Stimulated activated CD8-positive, alpha-beta memory T cell treated with anti-CD3 and anti-CD28 coated beads, Interleukin-4, amount 100 ng/mL, for 1 hour (primary cell): Measurements from ENCODE around the gene NWD2.

ENCODE experiments used
- DNase-seq, 2 donors: peaks; one replicate each; pipeline ENCODE4 v3.0.0-alpha.2; 2020; ENCODE audit warnings: low read depth in 2 of 2, low spot score in 1 of 2

Gene NWD2

DNA sequence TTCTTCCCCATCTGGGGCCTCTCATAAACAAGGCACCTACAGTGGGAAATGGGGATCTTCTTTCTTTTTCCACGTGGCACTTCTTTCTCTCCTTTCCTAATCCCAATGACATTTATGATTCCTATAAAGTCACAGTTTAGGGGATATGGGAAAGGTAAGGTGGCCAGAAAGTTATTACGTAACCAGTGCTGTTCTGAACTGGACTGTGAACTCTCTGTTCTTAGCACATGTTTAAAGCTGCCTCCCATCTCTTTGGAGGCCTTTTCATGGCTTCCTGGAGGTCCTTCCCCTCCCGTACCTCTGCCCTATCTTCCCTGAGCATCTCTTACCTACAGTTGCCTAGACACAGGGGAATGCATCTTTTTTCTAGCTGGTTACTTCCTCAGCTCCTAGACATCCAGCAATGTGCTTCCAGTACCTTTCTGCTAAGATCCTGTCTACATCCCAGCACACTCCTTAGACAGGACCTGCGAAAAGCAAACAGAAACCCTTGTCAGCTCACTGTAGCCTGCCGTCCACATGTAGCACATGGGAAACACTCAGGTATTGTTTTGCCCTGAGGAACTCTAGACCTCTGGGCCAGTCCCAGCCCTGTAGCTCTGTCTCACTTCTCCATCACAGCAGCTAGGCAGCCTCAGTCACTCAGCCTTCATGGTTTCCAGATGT, 195.4 kb downstream of the NWD2 start:
- DNase-seq, result no peak

DNA sequence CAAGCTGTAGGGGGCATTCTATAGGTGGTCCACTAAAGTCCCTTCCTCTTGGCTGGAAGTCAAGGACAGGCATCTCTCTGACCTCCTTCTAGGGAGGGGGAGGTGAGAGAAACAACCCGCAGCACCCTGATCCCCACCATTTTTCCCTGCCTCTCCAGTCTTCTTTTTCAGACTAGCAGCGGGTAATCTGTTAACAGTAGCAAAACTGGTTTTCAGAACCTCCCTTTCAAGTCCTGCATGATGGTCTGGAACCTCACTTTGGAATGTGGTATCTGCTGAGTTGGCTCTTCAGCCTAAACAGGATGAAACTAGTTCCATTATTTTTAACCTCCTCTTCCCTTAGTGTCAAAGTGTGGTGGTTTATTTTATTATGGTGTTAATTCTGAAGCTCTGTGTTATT, 196.0 kb downstream of the NWD2 start:
- DNase-seq, result no peak

DNA sequence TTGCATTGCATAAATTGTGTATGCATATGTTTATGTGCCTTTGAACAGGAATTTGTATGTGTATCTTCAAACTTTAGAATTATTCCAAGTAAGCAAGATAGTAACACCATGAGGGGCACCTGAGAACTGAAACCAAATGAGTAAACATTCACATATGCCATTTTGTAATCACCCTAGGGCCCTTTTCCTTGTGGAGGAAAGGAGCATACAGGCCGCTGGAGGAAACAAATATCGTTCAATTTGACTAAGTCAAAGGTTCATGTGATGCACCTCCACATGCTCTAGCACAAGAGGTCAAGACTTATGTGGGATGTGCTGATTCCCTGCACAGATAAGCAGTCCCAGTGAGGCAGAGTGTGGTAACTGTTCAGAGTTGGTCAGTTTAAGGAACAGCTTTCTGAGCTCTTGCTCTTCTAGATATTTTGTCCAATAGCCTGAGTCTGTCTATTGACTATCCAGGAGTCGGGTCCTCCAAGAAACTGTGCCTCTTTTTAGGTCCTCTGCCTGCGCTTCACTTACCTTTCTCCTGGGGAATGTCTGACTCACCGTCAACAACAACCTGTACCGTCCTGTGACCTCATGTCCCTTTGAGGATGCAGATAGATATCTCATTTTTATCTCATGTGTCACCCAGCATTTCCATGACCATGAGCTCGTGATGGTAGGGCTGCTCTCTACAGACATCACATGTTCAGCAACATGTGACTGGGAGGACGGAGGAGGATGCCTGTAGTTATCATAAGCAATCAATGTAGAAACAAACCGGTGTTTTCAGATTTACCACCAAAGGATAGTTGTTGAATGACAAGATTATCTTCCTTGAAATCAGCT, 196.9 kb downstream of the NWD2 start:
- DNase-seq, result no peak

DNA sequence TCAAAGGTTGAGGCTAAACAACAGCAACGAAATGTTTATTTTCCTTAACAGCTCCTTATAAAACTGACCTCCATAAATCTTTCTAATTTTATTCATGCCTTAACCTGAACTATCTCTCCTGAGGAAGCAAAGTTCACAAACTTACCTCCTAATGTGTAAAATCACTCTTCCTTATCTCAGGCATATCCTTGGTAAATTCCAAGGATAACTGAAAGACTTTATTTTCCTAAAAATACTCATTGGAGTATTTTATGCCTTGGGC, 197.4 kb downstream of the NWD2 start:
- DNase-seq, result no peak

DNA sequence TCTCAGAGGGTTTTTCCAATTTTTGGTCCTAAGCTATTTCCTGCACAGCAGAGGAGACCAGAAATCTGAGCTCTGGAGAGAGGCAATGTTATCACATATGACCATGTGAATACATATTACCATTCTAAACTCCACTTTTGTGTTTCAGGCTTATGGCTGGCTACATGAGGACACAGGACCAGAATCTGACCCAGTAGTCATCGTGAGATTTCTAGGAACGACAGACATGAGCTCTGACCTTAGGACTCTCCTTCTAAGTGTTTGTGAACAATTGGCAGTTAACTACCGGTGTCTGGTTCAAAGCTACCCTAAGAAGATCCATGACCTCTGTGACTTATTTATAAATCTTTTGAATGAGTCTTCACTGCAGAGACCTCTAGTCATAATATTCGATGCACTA, 198.6 kb downstream of the NWD2 start:
- DNase-seq, result no peak

DNA sequence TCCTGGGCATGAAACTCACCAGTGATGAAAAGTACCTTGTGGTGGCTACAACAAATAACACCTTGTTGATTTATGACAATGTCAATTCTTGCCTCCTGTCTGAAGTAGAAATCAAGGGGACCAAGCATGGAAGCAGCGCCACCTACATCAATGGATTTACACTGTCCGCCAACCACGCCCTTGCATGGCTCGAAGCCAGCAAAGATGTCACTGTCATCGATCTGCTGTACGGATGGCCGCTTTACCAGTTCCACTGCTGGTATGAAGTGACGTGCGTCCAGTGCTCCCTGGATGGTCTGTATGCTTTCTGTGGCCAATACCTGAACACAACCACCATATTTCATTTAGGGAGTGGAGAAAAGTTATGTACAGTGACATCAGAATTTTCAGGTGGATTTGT, 200.5 kb downstream of the NWD2 start:
- DNase-seq, result no peak

DNA sequence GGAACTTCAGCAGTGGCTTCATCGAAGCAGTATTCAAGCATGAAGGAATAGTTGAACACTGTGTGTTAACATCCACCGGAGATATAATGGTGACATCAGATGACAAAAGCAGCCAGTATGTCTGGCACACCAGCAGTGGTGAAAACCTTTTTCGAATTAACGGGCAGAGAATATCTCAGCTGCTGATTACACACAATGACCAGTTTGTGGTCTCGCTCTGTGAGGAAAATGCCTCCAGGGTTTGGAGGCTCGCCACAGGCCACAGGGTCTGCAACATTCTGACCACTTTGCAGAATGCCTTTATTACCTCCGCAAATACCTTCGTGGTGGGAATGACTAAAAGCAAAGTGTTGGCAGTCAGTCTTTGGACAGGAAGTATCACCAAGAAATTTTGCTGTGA, 201.5 kb downstream of the NWD2 start:
- no peak for DNase-seq

DNA sequence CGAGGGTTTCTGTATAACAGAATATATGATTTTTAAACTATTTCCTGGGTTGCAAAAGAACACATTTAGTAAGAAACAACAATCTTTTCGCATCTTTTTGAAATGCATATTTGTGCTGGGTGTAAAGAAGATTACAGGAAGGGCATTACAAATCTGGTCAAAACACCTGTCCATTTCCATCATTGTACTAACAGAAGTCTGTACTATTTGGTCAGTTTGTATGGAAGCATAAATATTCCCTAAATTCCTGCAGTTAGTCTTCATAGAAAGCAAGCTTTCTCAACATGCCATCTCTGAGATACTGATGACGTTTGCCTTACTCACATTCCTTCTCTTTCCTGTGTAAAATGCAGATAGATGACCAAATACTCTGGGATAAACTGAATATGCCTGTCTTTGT, 203.3 kb downstream of the NWD2 start:
- no peak for DNase-seq

DNA sequence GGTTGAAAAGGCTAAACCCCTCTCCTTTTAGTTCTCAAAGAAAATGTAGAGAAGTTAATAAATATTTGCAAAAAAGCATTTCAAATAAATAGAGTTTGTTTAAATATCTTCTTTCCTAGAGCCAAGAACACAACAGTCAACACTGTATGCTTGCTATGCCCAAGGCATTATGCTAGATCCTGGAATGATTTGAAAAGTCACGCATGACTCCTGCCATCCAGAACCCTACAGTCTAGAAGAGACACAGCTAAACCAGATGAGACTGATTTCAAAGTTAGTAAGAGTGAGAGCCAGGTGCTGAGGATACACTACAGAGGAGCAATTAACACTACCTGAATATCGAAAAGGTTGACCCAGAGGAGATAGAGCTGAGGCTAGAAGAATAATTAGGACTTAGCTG, 205.8 kb downstream of the NWD2 start:
- DNase-seq, result no peak

DNA sequence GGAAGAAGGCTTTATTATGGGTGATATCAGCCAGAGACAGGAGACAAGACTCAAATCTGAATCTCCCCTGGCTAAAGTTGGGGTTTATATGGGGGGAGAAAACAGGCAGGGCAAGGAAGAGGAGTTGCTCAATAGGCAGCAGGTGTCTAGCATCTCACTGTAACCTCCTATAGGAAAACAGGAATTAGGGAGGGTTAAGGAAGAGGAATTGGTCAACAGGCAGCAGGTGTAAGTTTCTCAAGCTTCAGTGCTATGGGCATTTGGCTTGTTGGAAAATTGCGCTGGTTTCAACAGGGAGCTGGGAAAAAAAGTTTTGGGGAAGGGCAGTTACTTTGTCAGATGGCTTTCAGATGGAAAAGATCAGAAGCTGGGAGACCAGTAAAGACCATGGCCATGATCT, 206.4 kb downstream of the NWD2 start:
- DNase-seq, result no peak

DNA sequence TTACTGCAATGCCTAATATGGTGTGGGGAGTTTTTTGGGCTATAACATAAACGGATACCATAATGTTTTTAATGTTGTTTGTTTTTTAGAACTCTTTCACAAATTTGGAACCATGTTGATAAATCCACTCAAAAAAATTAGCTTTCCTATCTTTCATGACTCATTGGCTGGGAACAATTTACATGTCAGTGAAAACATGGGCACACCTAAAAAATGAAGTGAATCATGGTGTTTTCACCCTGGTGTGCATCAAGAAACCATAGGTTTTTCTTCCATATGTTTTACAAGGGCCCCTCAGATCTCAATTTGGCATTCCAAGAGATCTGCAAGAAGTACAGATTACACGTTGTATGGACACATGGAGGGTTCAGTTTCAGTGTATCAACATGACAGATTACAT, 207.1 kb downstream of the NWD2 start:
- no peak for DNase-seq

DNA sequence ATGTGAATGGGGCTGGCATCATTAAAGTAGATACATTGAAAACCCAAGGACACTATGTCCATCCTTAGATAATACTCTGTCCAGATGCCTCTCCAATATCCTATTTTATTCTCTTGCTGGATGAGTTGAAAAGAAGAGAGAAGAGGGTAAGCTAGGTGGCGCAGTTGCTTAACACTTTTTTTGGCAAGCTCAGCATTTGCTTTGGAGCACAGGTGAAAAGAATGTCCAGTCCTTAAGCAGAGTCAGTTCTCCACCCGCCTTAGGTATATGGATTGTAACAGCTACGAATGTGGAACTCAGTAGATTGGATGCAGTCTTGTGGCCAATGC, 208.4 kb downstream of the NWD2 start:
- no peak for DNase-seq

DNA sequence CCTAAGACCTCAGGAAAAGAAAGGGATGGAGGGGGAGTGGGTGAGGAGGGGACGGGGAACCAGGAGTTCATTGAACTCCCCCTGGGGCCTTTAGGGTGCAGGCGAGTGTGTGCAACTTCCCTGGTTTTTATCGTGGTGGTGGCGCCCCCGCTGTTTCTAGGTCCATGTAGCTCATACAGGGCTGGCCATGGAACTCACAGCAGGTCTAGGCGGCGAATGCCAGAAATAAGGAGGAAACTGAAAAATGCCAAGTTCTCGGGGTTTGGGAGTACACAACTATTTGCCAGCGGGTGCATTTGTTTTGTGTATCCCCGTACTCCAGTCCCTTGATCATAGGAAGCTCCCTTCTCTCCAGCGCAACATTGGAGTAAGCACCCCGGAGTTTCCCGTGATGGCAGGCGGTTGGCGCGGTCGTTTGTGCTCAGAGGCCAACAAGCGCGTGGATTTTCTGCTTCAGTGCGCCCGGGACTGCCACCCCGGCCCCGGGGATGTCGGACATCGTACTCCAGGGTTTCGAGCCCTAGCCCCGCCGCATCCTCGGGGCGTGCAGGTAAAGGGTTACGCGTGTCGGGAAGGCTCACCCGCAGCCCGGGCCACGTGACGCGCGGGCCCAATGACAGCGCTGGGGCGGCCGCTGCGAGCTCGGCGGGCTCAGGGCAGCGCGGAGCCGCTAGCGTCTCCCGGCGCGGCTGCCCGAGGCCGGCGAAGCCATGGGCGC, 208.9 kb downstream of the NWD2 start:
- DNase-seq, result peak in 1 of 2 donors; percentile 1

DNA sequence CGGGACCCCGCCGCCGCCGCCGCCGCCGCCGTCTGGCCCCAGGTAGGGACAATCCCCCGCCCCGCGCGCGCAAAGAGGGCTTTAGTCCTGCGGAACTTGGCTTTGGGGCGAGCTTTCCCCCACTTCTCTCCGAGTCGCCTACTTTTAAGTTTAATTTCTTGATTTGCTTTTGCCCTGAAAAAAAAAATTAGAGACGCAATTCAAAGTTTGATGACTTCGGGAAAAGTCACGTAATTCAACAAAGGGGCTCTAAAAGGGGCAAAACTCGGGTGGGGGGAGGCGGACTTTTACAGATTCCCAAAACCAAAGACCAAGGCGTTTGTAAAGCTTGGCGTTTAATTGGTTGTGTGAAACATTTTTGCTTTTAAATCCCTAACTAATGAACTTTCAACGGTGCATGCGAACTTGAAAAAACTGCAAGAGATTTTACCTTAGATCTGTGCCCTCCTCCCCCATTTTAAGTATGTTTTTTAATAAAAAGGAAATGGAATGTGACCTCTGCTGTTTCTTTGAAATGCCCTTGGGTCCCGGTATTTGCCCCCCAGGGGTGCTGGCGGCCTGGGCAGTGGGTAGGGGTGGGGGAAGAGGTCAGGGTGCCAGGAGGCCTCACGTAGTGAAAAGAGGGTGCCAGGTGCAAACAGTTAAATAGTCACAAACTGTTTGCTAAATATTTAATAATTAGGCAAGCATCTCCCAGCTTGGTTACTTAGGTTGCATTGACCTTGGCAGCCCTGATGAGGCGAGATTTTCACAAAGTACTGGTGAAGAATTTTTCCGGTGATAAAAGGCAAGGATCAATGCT, 209.7 kb downstream of the NWD2 start:
- DNase-seq, result no peak

DNA sequence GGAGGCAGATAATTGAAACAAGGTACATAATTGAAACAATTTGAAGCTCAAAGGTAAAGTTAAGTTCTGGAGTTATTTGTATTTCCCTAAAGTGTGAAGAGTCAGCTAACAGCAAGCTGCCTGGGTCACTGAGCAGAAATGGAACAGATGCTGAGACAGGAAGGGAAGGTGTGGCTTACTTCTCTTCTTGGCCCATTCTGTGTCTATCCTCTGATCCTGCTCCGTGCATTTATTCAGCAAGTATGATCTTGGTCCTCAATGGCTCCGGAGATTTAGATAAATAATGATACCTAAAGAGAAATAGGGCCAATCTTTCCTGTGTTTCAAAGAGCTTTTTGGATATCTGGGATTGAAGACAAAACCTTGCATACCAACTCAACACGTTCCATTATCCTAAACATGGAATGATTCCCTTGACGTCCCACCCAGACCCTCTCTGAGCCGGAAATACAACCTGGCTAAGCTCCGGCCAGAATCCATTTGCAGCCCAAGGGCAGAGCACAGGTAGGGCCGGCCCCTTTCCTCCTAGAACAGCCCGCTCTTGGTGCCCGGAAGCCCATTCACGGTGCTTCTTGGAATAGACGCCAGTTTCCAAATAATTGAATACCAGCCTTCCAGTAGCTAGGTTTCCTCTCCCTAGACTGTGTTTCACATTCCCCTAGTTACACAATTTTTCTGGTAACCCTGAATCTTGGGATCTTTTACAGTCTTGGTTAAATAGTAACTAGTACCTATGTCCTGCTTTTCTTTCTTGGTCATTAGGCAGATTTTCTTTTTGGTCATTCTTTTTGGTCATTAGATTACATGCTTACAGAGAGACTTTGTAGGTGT, 211.0 kb downstream of the NWD2 start:
- DNase-seq, result no peak

DNA sequence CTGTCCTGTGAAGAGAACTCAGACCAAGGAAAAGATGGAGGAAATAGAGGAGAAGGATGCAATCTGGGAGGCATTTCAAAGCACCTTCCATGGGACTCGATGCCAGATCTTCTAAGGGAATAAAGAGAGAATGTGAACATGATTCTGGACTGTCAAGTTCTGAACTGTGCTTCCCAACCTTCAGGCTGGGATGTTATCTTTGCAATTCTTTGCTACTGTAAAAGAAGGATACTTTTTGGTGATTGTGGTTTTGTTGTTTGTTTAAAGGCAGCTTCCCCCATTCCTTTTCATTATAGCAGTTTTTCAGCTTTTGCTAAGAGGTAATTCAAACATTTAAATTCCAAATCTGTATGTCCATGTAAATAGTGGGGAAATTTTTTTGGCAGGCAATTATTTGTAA, 217.3 kb downstream of the NWD2 start:
- DNase-seq, result no peak

DNA sequence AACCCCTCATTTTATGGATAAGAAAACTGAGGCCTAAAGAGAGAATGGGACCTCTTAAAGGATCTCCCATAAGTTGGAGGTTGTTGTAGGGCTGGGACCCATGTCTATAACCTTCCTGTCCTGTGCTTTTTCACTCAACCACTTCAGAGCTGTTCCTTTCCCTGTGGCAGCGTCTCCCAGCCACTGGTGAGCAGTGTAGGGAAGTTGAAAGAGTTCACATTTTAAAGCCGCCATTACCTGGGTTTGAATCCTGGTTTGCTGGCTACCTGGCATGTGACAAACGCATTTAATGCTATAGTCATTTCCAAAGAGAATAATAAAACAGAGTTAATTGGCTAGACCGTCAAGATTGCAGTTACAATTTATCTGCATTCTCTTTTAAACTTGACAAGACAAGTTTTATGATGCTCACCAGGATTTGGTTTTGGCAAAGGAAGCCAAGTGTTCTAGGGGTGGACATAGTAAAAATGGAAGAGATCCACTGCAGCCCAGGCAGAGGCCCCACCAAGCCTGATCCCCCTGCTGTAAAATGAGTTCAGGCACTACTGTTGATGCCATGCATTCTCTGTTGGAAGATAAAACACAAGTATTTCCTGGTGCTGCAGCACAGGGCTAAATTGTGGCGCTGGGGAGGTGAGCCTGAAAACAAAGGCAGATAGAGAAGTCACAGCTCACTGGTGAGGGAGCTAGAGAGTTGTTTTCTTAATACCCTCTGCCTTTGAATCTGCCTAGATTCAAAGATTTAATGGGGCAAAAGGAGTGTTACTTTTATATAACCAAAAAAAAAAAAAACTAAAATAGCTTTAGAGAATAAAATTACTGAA, 218.7 kb downstream of the NWD2 start:
- DNase-seq, result no peak

DNA sequence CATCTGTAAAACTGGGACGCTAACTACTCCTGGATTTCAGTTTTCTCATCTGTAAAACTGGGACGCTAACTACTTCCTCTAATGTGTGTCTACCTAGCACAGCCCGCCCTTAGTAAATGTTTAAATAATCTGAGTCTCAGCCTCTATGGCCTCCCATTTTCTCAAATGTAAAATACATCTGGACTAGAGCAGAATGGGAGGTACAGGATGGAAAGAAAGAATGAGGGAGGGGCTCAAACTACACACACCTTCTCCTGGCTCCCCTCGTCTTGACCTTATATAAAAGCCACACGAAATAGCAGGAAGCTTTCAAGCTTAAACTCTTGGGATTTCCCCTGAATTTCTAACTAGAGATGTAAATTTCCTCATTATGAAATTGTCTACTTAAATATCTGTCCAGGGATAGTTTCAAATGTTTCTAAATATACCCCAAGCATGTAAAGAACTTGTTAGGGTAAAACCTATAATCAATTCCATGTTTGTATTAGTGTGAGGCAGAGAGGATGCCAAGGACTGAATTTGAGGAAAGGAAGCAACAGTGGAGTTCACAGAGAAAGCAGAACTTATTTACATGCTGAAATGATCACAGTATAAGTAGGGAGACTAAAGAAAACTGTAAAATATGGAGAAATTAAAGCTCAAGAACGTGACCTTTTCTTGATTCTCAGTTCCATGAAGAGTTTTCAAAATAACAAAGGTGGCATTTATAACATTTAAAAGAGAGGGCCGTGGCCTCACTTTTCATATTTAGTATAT, 220.0 kb downstream of the NWD2 start:
- DNase-seq, result no peak

DNA sequence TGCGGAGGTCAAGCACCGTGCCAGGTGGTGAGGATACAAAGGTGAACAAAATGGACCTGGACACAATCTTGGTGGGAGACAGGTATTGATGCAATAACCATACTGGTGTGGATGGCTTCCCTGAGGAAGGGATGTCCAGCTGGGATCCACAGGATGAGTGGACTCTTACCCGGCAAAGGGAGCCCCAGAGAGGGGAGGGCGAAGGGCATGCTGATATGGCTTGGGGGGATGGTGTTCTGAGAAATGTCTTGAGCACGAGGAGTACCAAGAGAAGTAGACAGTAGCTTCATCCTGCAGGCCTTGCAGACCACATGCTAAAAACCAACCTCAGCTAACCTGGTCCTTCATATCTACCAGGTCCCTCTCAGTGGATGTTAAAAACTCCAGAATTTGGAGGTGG, 220.8 kb downstream of the NWD2 start:
- DNase-seq, result no peak
